IMR-90 (cell line): ENCODE data around the gene MIER2. TPM values are rescaled to one million over a fixed set of nuclear protein-coding genes. Genes with fewer than 3 reads are reported as not detected.

ENCODE experiments used
- ATAC-seq: fragments of 200-7000 bp; cut with Tn5 transposase; 2 replicates; pipeline ENCODE4 v1.9.1; 2020; ENCODE audit warnings: low read depth, mild to moderate bottlenecking, moderate library complexity
- BruUV-seq: library from RNA; stranded (reverse); fragments of 400-500 nt; replicated peaks from 2 replicates; lab custom pipeline; 2021; lab: Mats Ljungman, UMichigan
- CTCF ChIA-PET: fragments of 300-600 bp; formaldehyde crosslinking; extraction: SDS; loops from one replicate; lab custom pipeline; 2021; ENCODE audit warnings: antibody characterized with exemption; lab: Yijun Ruan, JAX
- POLR2A ChIA-PET: fragments of 300-600 bp; sonication (Branson Sonifier 250); formaldehyde crosslinking; loops from one replicate; lab custom pipeline; 2022; ENCODE audit warnings: antibody characterized with exemption; ENCODE audit not compliant: unreplicated experiment; lab: Charles Lee
- DNase-seq: peaks from one replicate; pipeline ENCODE4 v3.0.0; 2013
- H2AFZ ChIP-seq: replicated peaks from 2 replicates; pipeline ENCODE3; 2013; ENCODE audit warnings: low read length, mild to moderate bottlenecking; ENCODE audit not compliant: poor library complexity
- H2AK5ac ChIP-seq: 2 replicates; pipeline ENCODE4 v1.6.1; 2013; ENCODE audit warnings: low read depth, low read length, inconsistent platforms
- H2AK9ac ChIP-seq: replicated peaks from 2 replicates; pipeline ENCODE3; 2013; ENCODE audit warnings: mild to moderate bottlenecking, low read depth, low read length, moderate library complexity; ENCODE audit not compliant: poor library complexity
- H2BK120ac ChIP-seq: 2 replicates; pipeline ENCODE4 v1.6.1; 2013; ENCODE audit warnings: low read depth, low read length, inconsistent platforms
- H2BK15ac ChIP-seq: 3 replicates; pipeline ENCODE4 v1.6.1; 2013; ENCODE audit warnings: low read depth, low read length, inconsistent platforms
- H2BK20ac ChIP-seq: 2 replicates; pipeline ENCODE4 v1.6.1; 2013; ENCODE audit warnings: low read depth, mild to moderate bottlenecking, inconsistent platforms, low read length, moderate library complexity
- H2BK5ac ChIP-seq: 2 replicates; pipeline ENCODE4 v1.6.1; 2013; ENCODE audit warnings: mild to moderate bottlenecking, low read depth, low read length, inconsistent platforms; ENCODE audit not compliant: poor library complexity, severe bottlenecking
- H3K14ac ChIP-seq: replicated peaks from 2 replicates; pipeline ENCODE4 v1.6.1; 2013; ENCODE audit warnings: low read depth, low read length, inconsistent platforms
- H3K18ac ChIP-seq: 2 replicates; pipeline ENCODE4 v1.6.1; 2013; ENCODE audit warnings: low read depth, low read length, control low read depth
- H3K23ac ChIP-seq: 2 replicates; pipeline ENCODE4 v1.6.1; 2013; ENCODE audit warnings: low read depth, low read length, inconsistent platforms
- H3K27ac ChIP-seq: 2 replicates; pipeline ENCODE4 v1.5.1; 2013; ENCODE audit warnings: mild to moderate bottlenecking, control low read depth, low read length; ENCODE audit not compliant: insufficient read depth
- H3K27me3 ChIP-seq: 2 replicates; pipeline ENCODE4 v1.6.1; 2013; ENCODE audit warnings: low read length; ENCODE audit not compliant: control insufficient read depth, insufficient read depth
- H3K36me3 ChIP-seq: 2 replicates; pipeline ENCODE4 v1.6.1; 2013; ENCODE audit warnings: low read length, mixed read lengths; ENCODE audit not compliant: control insufficient read depth, insufficient read depth
- H3K4ac ChIP-seq: 2 replicates; pipeline ENCODE4 v1.6.1; 2013; ENCODE audit warnings: low read depth, low read length, inconsistent platforms
- H3K4me1 ChIP-seq: 2 replicates; pipeline ENCODE4 v1.6.1; 2013; ENCODE audit warnings: low read length, mixed read lengths; ENCODE audit not compliant: control insufficient read depth, insufficient read depth
- H3K4me2 ChIP-seq: 2 replicates; pipeline ENCODE4 v1.6.1; 2013; ENCODE audit warnings: low read depth, mild to moderate bottlenecking, control low read depth, low read length, moderate library complexity
- H3K4me3 ChIP-seq: 2 replicates; pipeline ENCODE4 v1.5.1; 2013; ENCODE audit warnings: low read depth, mild to moderate bottlenecking, control low read depth, low read length, moderate library complexity; ENCODE audit not compliant: insufficient read depth
- H3K56ac ChIP-seq: 2 replicates; pipeline ENCODE4 v1.6.1; 2013; ENCODE audit warnings: low read length, inconsistent platforms; ENCODE audit not compliant: insufficient read depth; ENCODE audit errors: extremely low read depth
- H3K79me1 ChIP-seq, 2 experiments: 2 replicates each; pipeline ENCODE4 v1.6.1; 2013; ENCODE audit warnings: low read length in 2 of 2, inconsistent platforms in 1 of 2, low read depth in 1 of 2
- H3K9ac ChIP-seq: 2 replicates; pipeline ENCODE4 v1.6.1; 2013; ENCODE audit warnings: low read depth, low read length, control low read depth
- H3K9me1 ChIP-seq: 2 replicates; pipeline ENCODE4 v1.6.1; 2013; ENCODE audit warnings: low read length, inconsistent platforms; ENCODE audit not compliant: insufficient read depth
- H3K9me3 ChIP-seq: 2 replicates; pipeline ENCODE4 v1.6.1; 2013; ENCODE audit warnings: low read length; ENCODE audit not compliant: control insufficient read depth, insufficient read depth
- H4K20me1 ChIP-seq: 2 replicates; pipeline ENCODE4 v1.6.1; 2013; ENCODE audit warnings: low read length, inconsistent platforms; ENCODE audit not compliant: insufficient read depth
- H4K5ac ChIP-seq: 2 replicates; pipeline ENCODE4 v1.6.1; 2013; ENCODE audit warnings: mild to moderate bottlenecking, low read depth, low read length, control low read depth
- H4K8ac ChIP-seq, 2 experiments: 2 replicates each; pipeline ENCODE4 v1.6.1; 2013; ENCODE audit warnings: low read depth in 2 of 2, low read length in 2 of 2, control low read depth in 1 of 2, inconsistent platforms in 1 of 2
- H4K91ac ChIP-seq: 2 replicates; pipeline ENCODE4 v1.6.1; 2013; ENCODE audit warnings: low read depth, low read length, inconsistent platforms; ENCODE audit not compliant: insufficient read depth
- CEBPB ChIP-seq: IDR thresholded peaks from 2 replicates; pipeline ENCODE4 v1.6.1; 2012; ENCODE audit warnings: low read depth, low read length, improper control_type of control experiment
- MAZ ChIP-seq: IDR thresholded peaks from 2 replicates; pipeline ENCODE4 v1.6.1; 2012; ENCODE audit warnings: low read depth, mild to moderate bottlenecking, low read length, improper control_type of control experiment, moderate library complexity, borderline replicate concordance
- WGBS, 2 experiments: methylation state at CpG; one replicate each; pipeline versions ENCODE4 v1.1.5 to v1.1.7; 2013; ENCODE audit warnings: missing lambda C conversion rate in 2 of 2; ENCODE audit not compliant: insufficient read length in 1 of 2; ENCODE audit errors: extremely low coverage in 2 of 2; 5-methylcytosine and 5-hydroxymethylcytosine counted together
- dilution Hi-C: fragments of 300-500 bp; cut with HindIII; formaldehyde crosslinking; loops from one replicate; pipeline ENCODE4 v1.14.3; 2018; ENCODE audit warnings: low sequenced_read_pairs; ENCODE audit not compliant: unreplicated experiment
- in situ Hi-C: fragments of 300-500 bp; cut with MboI; formaldehyde crosslinking; loops from 3 replicates; pipeline ENCODE4 v1.14.3; 2019; ENCODE audit warnings: low sequenced_read_pairs, inconsistent platforms, mixed read lengths
- intact Hi-C: fragments of 100-400 bp; cut with micrococcal nuclease; formaldehyde crosslinking; loops from 2 replicates; pipeline ENCODE4 v1.10.0; 2022
- polyA plus RNA-seq, 3 experiments: library from polyadenylated mRNA; depleted of rRNA; stranded (reverse); fragments of >200 nt; gene quantifications; 2 replicates each; pipeline ENCODE4 v1.2.3, GENCODE V29; 2012; ENCODE audit warnings: low replicate concordance in 1 of 3
- total RNA-seq: library from RNA; depleted of rRNA; stranded (reverse); fragments of >200 nt; gene quantifications from 2 replicates; pipeline ENCODE4 v1.2.3, GENCODE V29; 2012
- TF ChIP-seq, protein P1 (sequence below): conservative IDR thresholded peaks from 2 replicates; pipeline ENCODE4 v1.5.1; 2012; ENCODE audit warnings: mild to moderate bottlenecking, low read depth, low read length, improper control_type of control experiment

The MIER2 gene
- total and polyA plus RNA-seq, 2 of the 4 experiments (the other 2 are of a cell fraction): 28.0 to 28.4 TPM

DNA sequence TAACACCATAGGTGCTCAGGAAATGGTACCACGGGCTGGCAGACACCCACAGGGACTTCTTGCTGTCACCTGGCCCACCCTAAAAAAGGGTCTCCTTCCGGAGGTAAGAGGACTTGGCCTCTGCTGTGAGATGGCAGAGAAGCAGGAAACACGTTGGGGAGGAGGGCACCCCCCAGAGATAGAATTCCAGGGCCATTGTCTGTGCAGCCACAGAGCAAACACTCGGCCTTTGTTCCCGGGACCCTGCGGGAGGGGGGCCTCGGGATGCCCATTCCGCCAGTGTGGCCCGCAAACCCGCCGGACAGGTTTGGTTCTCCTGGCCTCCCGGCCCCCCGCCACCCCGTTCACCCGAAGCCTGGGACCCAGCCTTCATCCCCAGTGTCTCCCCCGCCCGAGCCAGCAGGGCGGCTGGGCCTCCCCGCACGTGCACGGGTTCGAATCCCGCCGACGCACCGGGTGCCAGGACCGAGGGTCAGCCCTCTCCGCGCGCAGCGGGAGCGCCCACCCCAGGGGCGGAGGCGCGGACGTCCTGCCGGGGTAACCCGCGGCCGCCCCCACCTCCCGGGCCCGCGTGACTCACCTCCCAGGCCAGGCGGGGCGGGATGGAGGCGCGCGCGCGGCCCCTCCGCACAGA is 54.1 kb downstream of the MIER2 start:
- intact Hi-C loops: no loop called here

More for the DNA sequence above, 54.1 kb downstream of the MIER2 start:
- WGBS, 2 experiments: 1% methylated on average over 21 of the region's 51 CpGs; no CpG with 5 or more reads in 1 of the 2 experiments
- in situ Hi-C loops: no loop called here
- Histone ChIP-seq H3K56ac (no peak overlapping the region), H3K27me3 (peaks cover 53% of the 10 kb centered on the region), H2AK5ac (no peak overlapping the region), H4K8ac (no peak overlapping the region), H2AK9ac (no peak overlapping the region), H3K9me1 (no peaks in the 10 kb centered on the region), H3K4me2 (no peak overlapping the region), H3K9ac (no peak overlapping the region), H3K4me1 (peaks cover 3% of the 10 kb centered on the region; the same call in 1 of the 2 replicates), H3K23ac (no peak overlapping the region), H2AFZ (peak overlapping the region; percentile 88), H4K20me1 (peaks cover 3% of the 10 kb centered on the region; the same call in 1 of the 2 replicates), H4K91ac (no peak overlapping the region), H2BK5ac (no peak overlapping the region), H2BK20ac (no peak overlapping the region), H3K14ac (no peak overlapping the region), H3K79me1 (no peaks in the 10 kb centered on the region), H3K18ac (no peak overlapping the region), H3K36me3 (no peaks in the 10 kb centered on the region), H4K5ac (no peak overlapping the region), H3K4ac (no peak overlapping the region), H3K27ac (no peak overlapping the region), H3K4me3 (peak overlapping the region; percentile 59), H2BK120ac (no peak overlapping the region), H3K9me3 (no peaks in the 10 kb centered on the region), H2BK15ac (no peak overlapping the region)
- no TSS peak for BruUV-seq
- POLR2A ChIA-PET: no interaction called here
- TF ChIP-seq MAZ (no peak), CEBPB (no peak)
- TF ChIP-seq, protein P1, sequence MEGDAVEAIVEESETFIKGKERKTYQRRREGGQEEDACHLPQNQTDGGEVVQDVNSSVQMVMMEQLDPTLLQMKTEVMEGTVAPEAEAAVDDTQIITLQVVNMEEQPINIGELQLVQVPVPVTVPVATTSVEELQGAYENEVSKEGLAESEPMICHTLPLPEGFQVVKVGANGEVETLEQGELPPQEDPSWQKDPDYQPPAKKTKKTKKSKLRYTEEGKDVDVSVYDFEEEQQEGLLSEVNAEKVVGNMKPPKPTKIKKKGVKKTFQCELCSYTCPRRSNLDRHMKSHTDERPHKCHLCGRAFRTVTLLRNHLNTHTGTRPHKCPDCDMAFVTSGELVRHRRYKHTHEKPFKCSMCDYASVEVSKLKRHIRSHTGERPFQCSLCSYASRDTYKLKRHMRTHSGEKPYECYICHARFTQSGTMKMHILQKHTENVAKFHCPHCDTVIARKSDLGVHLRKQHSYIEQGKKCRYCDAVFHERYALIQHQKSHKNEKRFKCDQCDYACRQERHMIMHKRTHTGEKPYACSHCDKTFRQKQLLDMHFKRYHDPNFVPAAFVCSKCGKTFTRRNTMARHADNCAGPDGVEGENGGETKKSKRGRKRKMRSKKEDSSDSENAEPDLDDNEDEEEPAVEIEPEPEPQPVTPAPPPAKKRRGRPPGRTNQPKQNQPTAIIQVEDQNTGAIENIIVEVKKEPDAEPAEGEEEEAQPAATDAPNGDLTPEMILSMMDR: no peak
- DNase-seq (no peak), ATAC-seq (no peak; the same call in 1 of the 2 replicates)
- dilution Hi-C loops: no loop called here
- CTCF ChIA-PET: no interaction called here
